GM19023 (cell line): ENCODE data around the gene PTPRK.
"Not testable (repeated sequence)": the region's sequence is repeated elsewhere in the genome, so short reads cannot be mapped to it uniquely, and the experiment has no call there.

Experiments
- ATAC-seq: cut with Tn5 transposase; IDR thresholded peaks from one replicate; pipeline ENCODE4 v1.9.1; 2021; ENCODE audit warnings: mild to moderate bottlenecking, moderate library complexity; ENCODE audit not compliant: unreplicated experiment

PTPRK gene

DNA sequence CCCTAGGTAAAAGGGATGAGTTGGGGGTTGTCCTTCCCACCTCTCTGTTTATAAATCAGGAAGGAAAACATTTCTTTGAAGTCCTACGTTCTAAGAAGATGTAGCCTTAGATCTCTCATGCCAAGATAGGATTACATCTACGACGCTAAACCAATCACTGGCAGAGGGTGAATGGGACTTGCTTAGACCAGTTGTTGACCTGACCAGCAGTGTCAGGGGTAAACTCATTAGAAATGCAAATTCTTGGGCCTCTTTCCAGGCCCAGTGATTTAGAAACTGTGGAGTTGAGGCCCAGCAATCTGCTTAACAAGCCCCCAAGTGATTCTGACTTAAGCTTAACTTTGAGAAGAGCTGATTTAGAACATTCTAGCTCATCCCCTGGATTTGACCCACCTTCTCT is 472.4 kb downstream of the PTPRK start:
- no peak for ATAC-seq

- no peak for ATAC-seq
Measured at GRCh38 chr6:128046033-128046432, 474.4 kb downstream of the PTPRK start.

GRCh38 chr6:128039543-128039942 is 480.9 kb downstream of the PTPRK start:
- ATAC-seq: no peak

DNA sequence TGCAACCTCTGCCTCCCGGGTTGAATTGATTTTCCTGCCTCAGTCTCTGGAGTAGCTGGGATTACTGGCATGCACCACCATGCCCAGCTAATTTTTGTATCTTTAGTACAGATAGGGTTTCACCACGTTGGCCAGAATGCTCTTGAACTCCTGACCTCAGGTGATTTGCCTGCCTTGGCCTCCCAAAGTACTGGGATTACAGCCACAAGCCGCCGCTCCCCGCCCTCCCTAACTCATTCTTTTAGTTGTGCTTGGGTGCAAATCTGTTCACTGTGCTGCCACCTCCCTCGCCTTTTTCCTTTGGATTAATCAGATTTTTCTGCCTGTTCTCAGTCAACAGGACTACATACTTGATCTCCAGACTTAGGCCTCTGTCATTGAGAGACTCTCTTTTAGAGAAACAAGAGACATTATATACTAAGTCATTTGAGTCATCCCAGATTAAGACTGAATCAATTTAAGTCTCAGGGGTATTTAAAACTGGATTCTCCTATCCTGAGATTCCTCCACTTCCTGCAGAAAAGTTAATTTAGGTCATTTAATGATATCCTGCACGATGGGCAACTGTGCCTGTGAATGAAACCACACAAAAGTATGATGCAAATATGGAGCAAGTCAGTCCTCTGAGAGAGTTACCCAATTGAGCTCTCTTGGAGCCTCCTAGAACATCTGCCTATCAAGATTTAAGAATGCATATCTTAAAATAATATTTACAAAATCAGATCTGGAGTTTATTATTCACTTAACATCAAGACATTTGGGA is 483.4 kb downstream of the PTPRK start:
- ATAC-seq: no peak

DNA sequence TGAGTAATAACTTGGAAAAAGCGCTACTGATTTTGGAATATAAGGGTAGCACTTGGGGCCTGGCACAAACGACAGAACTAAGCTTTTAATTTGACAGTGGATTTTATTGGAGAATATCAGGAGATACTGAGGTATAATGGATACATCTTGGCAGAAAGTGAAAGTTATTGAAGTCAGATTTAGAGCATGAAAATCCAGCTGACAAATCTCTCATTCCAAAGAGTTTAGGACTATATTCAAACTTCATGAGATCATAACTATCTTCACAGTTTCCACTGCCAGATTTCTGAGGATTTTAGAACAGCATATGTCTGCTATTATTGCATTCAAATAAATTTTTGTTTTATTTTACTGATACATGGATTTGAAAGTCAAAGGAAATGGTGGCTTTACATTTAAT is 487.2 kb downstream of the PTPRK start:
- no peak for ATAC-seq

GRCh38 chr6:128032042-128032441 is 488.4 kb downstream of the PTPRK start:
- no peak for ATAC-seq

- ATAC-seq: no peak
Measured at GRCh38 chr6:128029826-128030225, 490.6 kb downstream of the PTPRK start.

- no peak for ATAC-seq
Measured at GRCh38 chr6:128028183-128028582, 492.2 kb downstream of the PTPRK start.

GRCh38 chr6:128025478-128025877 is 494.9 kb downstream of the PTPRK start:
- ATAC-seq: no peak

- no peak for ATAC-seq
Measured at GRCh38 chr6:128024969-128025368, 495.4 kb downstream of the PTPRK start.

- ATAC-seq: no peak
Measured at GRCh38 chr6:128024046-128024445, 496.4 kb downstream of the PTPRK start.

GRCh38 chr6:128018821-128019220 is 501.6 kb downstream of the PTPRK start:
- ATAC-seq: no peak

DNA sequence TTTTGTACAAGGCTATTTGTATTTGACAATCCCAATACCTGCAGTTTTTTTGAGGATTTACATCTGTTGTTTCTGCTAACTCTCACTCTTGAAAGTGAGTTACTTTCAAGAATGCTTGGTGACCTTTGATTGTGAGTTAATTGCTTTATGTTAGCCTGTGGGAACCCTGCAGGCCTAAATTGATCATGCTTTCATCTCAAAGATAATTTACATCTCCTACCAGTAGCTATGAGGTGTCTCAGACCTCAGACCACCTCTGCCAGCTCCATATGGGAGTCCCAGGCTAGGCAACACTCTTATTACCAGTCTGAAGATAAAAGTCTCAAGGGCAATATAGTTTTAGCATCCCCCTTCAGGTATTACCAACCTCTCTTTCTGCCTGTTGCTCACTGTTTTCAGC is 503.1 kb downstream of the PTPRK start:
- no peak for ATAC-seq

DNA sequence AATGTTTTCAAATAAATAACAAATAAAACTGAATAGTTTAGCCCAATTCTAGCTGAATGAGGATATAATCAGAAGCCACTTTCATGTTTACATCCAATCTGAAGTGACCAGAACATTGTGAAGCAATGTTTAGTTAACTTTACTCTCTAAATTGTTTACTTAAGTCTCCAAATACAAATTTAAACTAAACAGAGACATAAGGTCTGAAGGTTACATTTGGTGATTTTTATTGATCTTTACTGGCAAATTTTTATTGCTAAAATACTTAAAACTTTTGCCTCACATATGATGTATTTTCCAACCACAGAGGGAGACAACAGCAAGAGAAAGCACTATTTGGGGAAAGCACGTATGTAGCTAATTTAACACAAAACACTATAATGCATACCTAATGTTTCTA is 512.7 kb downstream of the PTPRK start:
- ATAC-seq: no peak

DNA sequence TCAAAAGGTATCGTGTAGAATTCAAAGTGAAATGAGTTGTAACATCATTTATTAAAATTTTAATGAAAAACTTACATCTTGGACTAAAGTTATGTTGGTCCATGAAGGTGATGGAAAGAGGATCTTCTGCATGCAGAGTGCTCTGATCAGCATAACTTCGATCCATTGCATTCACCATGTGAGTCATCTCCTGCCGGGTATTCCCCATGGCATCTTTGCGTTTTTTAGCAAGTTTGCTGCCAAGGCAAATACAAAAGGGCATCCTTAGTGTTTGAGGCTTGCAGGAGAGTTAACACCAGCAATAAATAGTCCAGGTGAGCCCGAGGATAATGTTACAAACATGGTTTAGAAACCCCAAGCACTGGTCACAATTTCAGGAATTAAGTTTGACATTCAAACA is 515.4 kb downstream of the PTPRK start:
- no peak for ATAC-seq

- no peak for ATAC-seq
Measured at GRCh38 chr6:128000363-128000762, 520.0 kb downstream of the PTPRK start.

DNA sequence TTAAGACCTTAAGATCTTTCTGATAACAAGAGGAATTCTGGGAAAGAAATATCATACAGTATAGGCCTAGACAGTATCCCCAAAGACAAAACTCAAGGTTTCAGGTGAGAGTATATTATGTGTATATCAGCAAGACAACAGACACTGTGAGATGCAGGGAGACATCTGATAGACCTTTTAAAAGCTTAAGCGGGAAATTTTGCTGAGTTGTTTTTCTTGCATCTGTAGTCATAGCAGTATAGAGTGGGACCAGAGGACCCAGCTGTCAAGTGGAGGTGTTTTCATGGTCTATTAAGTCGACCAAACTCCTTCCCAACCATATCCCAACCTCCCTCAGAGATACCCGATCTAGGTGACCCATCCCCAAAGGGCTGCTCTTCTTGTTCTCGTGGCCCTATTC is 521.4 kb downstream of the PTPRK start:
- no peak for ATAC-seq

DNA sequence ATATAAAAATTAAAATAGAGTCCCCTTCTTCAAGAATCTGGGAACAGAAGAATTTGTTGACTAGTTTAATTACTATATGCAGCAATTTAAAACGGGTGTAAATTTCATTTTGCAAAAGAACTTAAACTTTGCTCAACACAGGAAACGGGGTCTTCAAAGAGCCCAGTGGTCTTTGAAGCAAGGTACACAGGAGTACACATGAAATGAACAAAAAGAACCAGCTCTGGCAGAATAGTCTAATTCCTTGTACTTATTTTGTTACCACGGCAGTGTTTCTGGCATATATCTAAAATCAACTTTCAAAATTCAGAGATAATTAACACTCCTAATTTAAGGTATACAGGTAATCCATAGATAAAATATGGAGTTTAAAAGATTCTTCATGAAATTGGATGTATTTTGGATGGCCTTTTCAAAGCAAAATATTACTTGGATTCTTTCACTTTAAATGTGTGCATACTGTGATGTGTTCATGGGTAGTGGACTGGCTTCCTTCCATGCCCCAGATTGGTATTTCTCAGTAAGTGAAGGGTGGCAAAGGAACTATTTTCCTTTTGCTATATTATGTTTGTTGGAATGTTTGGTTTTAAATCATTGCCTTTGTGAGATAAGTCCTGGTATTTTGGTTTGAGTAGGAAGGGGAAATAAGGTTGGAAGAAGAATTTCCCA is 522.8 kb downstream of the PTPRK start:
- no peak for ATAC-seq

GRCh38 chr6:127996925-127997324 is 523.5 kb downstream of the PTPRK start:
- ATAC-seq: no peak

GRCh38 chr6:127992144-127992543 is 528.3 kb downstream of the PTPRK start:
- no peak for ATAC-seq

- no peak for ATAC-seq
Measured at GRCh38 chr6:127990074-127990473, 530.3 kb downstream of the PTPRK start.

GRCh38 chr6:127980996-127981395 is 539.4 kb downstream of the PTPRK start:
- no peak for ATAC-seq

GRCh38 chr6:127978185-127978584 is 542.2 kb downstream of the PTPRK start:
- ATAC-seq: not testable (repeated sequence)
